T-helper 1 cell treated with Interleukin-12 subunit alpha and Interleukin-12 subunit beta and Interleukin-4 antibody, amounts not matched to agents 30 μg/mL and 1 μg/mL, for 36 hours (primary cell): Measurements from ENCODE around the gene KMT5C.
A peak's percentile ranks its signal among the peaks of the same experiment; 100 is the strongest.

Experiments
- H3K27ac Mint-ChIP-seq: one replicate; pipeline ENCODE4 v1.8.0; 2021; ENCODE audit warnings: mild to moderate bottlenecking, mixed read lengths
- H3K27me3 Mint-ChIP-seq: one replicate; pipeline ENCODE4 v1.8.0; 2021; ENCODE audit warnings: low read depth, mixed read lengths
- H3K36me3 Mint-ChIP-seq: one replicate; pipeline ENCODE4 v1.8.0; 2021; ENCODE audit warnings: low read depth, mixed read lengths
- H3K4me1 Mint-ChIP-seq: one replicate; pipeline ENCODE4 v1.8.0; 2021; ENCODE audit warnings: low read depth, mixed read lengths
- H3K4me3 Mint-ChIP-seq: one replicate; pipeline ENCODE4 v1.8.0; 2021; ENCODE audit warnings: mild to moderate bottlenecking, moderate library complexity, mixed read lengths
- H3K9me3 Mint-ChIP-seq: one replicate; pipeline ENCODE4 v1.8.0; 2021; ENCODE audit warnings: mixed read lengths

The KMT5C gene

DNA sequence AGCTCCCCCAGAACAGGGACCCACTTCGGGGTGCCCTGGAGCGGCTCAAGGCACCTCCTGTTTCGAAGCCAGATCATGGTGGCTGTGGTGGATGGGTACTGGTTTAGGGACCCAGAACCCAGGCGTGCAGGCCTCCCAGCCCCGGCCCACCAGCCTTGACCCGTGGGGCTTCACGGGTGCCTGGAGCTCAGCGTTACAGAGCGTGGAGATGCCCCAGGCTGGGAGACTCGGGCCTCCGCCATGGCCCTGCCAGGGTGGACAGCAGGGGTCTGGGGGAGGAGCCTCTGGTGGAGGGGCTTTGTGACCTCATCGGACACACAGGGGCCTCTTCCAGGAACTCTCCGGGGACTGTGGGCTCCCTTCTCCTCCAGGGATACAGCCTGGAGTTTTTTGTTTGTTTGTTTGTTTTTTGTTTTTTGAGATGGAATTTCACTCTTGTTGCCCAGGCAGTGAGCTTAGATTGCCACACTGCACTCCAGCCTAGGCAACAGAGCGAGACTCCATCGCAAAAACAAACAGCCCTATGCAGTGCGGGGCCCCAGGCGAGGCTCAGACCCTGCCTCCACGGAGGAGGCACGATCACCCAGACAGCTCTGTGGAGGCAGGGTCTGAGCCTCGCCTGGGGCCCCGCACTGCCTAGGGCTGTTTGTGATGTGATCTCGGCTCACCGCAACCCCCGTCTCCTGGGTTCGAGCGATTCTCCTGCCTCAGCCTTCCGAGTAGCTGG, 23.5 kb downstream of the KMT5C start, which contains the start of gene GARIN5B:
Gene GARIN5B, minus strand, starts transcription at position 271 of the 727 bp plus-strand sequence. Its CDS starts 194 bp downstream, at position 77.
- H3K27ac Mint-ChIP-seq, result no peak within 1 kb of the TSS
- no peak within 1 kb of the TSS for H3K4me3 Mint-ChIP-seq
- peaks cover 10% of the 10 kb centered on the region for H3K27me3 Mint-ChIP-seq
- no peaks in the 10 kb centered on the region for H3K36me3 Mint-ChIP-seq
- H3K4me1 Mint-ChIP-seq, result no peaks in the 10 kb centered on the region
- H3K9me3 Mint-ChIP-seq, result no peaks in the 10 kb centered on the region

- H3K36me3 Mint-ChIP-seq, result no peaks in the 10 kb centered on the region
- H3K27ac Mint-ChIP-seq, result no peak overlapping the region
- no peaks in the 10 kb centered on the region for H3K9me3 Mint-ChIP-seq
- no peak overlapping the region for H3K4me3 Mint-ChIP-seq
- peaks cover 2% of the 10 kb centered on the region for H3K4me1 Mint-ChIP-seq
- peaks cover 16% of the 10 kb centered on the region for H3K27me3 Mint-ChIP-seq
These were observed 25.6 kb downstream of the KMT5C start for GRCh38 chr19:55365245-55365644.

- H3K36me3 Mint-ChIP-seq, result no peaks in the 10 kb centered on the region
- H3K4me1 Mint-ChIP-seq, result peaks cover 2% of the 10 kb centered on the region
- no peak overlapping the region for H3K4me3 Mint-ChIP-seq
- H3K27me3 Mint-ChIP-seq, result peaks cover 23% of the 10 kb centered on the region
- no peak overlapping the region for H3K27ac Mint-ChIP-seq
- no peaks in the 10 kb centered on the region for H3K9me3 Mint-ChIP-seq
These were observed 26.3 kb downstream of the KMT5C start for GRCh38 chr19:55365964-55366363.

DNA sequence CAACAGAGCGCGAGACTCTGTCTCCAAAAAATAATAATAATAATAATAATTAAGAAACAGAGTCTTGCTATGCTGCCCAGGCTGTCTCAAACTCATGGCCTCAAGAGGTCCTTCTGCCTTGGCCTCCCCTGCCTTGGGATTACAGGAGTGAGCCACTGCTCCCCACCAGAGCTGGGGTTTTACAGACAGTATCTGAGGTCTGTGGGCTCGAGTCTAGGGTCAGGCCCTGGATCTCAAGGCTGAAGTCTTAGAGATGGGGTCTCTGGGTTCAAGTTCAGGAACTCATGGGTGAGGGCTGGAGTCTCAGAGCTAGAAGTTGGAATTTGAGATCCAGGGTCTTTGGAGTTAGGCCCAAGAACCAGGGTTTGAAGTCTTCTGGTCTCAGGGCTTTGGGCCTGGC, 27.1 kb downstream of the KMT5C start:
- Mint-ChIP-seq H3K4me1 (peaks cover 2% of the 10 kb centered on the region), H3K4me3 (no peak overlapping the region), H3K36me3 (no peaks in the 10 kb centered on the region), H3K9me3 (no peaks in the 10 kb centered on the region), H3K27me3 (peaks cover 31% of the 10 kb centered on the region), H3K27ac (no peak overlapping the region)

DNA sequence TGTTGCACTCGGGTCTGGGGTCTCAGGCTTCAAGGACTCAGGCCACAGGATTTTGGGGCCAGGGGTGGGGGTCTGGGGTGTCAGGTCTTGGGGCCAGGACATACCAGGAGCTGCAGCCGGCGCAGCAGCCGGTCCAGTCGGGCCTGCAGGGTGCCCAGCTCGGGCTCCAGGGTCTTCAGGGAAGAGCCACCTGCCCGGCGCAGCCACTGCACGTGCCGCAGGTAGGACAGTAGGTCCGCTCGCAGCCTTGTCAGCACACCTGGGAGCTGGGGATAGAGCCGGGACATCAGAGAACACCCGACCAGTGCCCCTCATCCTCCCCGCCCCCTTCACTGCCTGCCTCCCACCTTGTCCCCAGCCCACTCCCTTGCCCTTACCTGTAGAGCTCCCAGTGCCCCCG, 28.4 kb downstream of the KMT5C start:
- Mint-ChIP-seq H3K9me3 (no peaks in the 10 kb centered on the region), H3K27ac (no peak overlapping the region), H3K4me3 (no peak overlapping the region), H3K27me3 (peaks cover 39% of the 10 kb centered on the region), H3K4me1 (peaks cover 5% of the 10 kb centered on the region), H3K36me3 (no peaks in the 10 kb centered on the region)

DNA sequence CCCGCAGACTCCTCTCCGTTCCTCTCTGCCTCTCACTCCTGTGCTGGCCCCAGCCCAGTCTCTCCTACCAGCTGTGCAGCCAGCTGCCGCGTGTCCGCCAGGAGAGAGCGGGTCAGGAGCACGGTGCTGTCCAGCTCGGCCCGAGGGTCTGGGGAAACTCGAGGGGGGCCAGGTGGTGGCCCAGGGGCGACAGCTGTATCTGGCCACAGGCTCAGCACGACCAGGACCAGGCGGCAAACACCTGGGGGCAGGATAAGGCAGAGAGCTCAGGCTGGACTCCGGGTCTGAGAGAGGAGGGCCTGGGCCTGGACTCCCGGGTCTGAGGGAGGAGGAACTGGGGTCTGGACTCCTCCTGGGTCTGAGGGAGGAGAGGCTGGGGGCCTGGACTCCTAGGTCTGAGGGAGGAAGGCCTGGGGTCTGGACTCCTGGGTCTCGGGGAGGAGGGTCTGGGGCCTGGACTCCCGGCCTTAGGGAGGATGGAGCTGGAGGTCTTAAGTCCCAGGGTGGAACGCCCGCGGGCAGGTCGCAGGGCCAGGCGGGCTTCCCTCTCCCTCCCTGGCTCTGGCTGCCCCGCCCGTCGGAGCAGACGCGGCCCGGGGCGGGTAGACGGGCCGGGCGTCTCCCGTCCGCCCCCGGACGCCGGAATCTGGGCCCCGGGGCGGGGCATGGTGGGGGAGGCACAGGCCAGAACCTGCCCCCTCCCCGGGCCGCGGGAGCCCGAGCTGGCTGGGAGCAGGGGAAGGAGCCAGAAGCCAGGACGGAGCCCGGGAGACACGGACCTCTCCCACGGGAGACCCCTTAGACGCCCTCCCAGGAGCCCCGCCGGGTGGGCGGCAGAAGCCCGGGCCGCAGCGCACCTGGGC, 29.3 kb downstream of the KMT5C start:
- H3K4me1 Mint-ChIP-seq, result peaks cover 5% of the 10 kb centered on the region
- H3K36me3 Mint-ChIP-seq, result peaks cover 2% of the 10 kb centered on the region
- H3K9me3 Mint-ChIP-seq, result no peaks in the 10 kb centered on the region
- H3K27me3 Mint-ChIP-seq, result peaks cover 44% of the 10 kb centered on the region
- no peak overlapping the region for H3K27ac Mint-ChIP-seq
- no peak overlapping the region for H3K4me3 Mint-ChIP-seq

DNA sequence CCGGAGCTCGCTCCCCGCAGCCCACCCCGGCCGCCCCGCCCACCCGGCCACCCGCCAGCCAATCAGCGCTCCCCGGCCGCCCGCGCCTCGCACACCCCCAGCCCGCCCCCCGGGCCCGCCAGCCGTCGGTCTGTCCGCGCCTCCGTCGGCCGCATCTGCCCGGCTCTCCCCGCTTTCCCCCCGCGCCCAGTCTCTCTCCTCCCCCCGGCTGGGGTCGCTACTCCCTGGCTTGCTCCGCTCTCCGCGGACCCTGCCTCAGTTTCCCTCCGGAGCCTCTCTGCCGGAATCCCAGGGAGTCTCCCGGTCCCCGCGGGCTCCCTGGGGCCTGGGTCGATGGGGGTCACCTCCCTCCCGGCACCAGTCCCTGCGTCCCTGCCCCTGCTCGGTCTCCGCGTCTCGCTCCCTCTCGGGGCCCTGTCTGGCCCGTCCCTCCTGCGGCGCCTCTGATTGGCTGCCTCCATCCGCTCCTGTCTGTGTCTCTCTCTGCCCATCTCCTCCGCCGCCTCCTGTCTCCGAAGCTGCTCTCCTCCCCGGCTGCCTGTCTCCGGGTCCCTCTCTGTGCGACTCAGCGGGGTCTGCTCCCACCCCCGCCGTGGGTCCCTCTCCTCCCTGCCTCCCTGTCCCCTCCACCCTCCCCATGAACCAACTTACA, 30.1 kb downstream of the KMT5C start:
- Mint-ChIP-seq H3K4me3 (peak overlapping the region; percentile 74), H3K9me3 (no peaks in the 10 kb centered on the region), H3K27me3 (peaks cover 45% of the 10 kb centered on the region), H3K27ac (no peak overlapping the region), H3K4me1 (peaks cover 5% of the 10 kb centered on the region), H3K36me3 (peaks cover 2% of the 10 kb centered on the region)

DNA sequence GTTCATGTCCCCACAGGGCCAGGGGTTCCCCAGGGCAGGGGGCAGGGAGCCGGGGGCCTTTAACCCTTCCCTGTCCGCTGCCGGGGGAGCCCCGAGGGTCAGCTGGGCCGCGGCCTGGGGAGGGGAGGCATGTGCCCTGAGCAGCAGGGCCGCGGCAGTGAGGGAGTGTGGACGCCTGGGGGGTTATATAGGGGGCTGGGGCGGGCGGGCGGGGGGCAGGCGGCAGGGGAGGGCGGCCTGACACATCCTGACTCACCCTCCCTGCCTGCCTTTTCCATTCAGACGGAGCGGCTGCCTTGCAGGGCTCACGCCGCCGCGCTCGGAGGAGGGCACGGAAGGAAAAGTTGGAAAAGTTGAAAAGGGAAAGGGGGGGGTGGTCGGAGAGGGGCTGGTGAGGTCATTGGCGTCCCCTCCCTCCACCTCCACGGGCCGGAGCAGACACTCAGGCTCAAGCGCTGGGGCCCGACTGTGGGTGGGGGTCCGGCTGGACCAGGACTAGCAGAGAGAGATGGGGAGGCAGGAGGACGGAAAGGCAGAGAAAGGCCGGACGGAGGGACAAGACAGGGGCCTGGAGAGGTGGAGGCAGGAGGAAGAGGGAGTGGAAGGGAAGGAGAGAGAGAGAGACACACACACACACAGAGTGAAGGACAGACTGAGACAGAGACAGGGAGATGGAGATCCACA, 30.8 kb downstream of the KMT5C start, which contains the start of gene IL11:
Gene IL11, minus strand, starts transcription at position 159 of the 684 bp plus-strand sequence. Its CDS starts 153 bp downstream, at position 6.
- peaks cover 2% of the 10 kb centered on the region for H3K36me3 Mint-ChIP-seq
- peak within 1 kb of the TSS; percentile 21 for H3K27ac Mint-ChIP-seq
- H3K4me3 Mint-ChIP-seq, result peak within 1 kb of the TSS; percentile 74
- no peaks in the 10 kb centered on the region for H3K9me3 Mint-ChIP-seq
- peaks cover 45% of the 10 kb centered on the region for H3K27me3 Mint-ChIP-seq
- peaks cover 5% of the 10 kb centered on the region for H3K4me1 Mint-ChIP-seq

DNA sequence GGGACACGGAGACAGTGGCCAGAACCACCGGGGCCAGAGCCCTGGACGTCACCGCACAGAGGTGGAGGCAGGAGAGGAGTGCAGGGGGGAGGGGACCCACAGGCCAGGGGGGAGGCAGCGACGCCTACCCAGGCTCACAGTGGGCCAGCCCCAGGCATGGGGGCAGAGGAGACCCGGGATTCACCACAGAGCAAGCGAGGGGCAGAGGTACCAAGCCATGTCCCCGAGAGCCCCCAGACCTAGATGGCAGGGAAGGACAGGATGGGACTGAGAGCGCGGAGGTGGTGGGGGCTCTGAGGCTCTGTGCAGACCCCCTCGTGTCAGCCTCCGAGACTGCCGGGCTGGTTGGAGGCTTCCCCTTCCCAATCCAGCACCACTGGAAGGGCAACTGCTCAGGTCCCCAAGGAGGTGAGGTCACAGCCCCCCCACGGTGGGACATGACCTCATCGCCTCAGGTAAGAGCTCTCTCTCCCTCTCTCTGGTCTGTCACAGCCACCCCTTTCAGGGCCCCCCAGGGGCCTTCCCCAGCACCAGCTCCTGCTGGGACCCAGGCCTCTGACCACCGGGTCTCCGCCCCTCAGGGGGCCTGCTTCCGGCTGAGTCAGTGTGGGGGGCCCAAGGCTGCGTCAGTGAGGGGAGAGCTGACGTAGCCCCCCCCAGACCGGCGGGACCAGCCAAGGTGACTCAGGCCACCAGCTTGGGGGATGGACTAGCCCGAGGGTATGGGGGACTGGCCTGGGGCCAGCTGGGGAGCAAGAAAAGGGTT, 32.8 kb downstream of the KMT5C start:
- peaks cover 2% of the 10 kb centered on the region for H3K36me3 Mint-ChIP-seq
- peaks cover 5% of the 10 kb centered on the region for H3K4me1 Mint-ChIP-seq
- H3K27ac Mint-ChIP-seq, result no peak overlapping the region
- no peaks in the 10 kb centered on the region for H3K9me3 Mint-ChIP-seq
- peaks cover 48% of the 10 kb centered on the region for H3K27me3 Mint-ChIP-seq
- no peak overlapping the region for H3K4me3 Mint-ChIP-seq

DNA sequence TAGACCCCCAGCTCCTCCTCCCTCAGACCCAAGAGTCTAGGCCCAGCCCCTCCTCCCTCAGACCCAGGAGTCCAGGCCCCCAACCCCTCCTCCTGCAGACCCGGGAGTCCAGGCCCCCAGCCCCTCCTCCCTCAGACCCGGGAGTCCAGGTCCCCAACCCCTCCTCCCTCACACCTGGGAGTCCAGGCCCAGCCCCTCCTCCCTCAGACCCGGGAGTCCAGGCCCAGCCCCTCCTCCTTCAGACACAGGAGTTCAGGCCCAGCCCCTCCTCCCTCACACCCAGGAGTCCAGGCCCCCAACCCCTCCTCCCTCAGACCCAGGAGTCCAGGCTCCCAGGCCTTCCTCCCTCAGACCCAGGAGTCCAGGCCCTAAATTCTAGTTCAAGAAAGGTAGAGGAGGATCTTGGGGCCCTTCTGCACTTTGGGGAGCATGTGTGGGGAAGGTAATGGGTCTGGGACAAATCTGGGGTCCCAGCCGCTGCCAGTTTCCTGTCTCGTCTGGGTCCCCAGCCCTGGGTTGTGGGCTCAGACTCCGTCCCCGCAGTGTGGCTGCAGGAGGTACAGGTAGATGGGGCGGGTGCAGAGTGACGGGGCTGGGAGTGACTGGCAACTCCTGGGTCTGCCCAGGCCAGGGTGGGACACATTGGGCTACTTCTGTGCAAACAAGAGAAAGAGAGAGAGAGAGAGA, 33.8 kb downstream of the KMT5C start:
- H3K9me3 Mint-ChIP-seq, result no peaks in the 10 kb centered on the region
- no peak overlapping the region for H3K27ac Mint-ChIP-seq
- H3K4me3 Mint-ChIP-seq, result no peak overlapping the region
- H3K27me3 Mint-ChIP-seq, result peaks cover 43% of the 10 kb centered on the region
- peaks cover 2% of the 10 kb centered on the region for H3K36me3 Mint-ChIP-seq
- H3K4me1 Mint-ChIP-seq, result peaks cover 5% of the 10 kb centered on the region

DNA sequence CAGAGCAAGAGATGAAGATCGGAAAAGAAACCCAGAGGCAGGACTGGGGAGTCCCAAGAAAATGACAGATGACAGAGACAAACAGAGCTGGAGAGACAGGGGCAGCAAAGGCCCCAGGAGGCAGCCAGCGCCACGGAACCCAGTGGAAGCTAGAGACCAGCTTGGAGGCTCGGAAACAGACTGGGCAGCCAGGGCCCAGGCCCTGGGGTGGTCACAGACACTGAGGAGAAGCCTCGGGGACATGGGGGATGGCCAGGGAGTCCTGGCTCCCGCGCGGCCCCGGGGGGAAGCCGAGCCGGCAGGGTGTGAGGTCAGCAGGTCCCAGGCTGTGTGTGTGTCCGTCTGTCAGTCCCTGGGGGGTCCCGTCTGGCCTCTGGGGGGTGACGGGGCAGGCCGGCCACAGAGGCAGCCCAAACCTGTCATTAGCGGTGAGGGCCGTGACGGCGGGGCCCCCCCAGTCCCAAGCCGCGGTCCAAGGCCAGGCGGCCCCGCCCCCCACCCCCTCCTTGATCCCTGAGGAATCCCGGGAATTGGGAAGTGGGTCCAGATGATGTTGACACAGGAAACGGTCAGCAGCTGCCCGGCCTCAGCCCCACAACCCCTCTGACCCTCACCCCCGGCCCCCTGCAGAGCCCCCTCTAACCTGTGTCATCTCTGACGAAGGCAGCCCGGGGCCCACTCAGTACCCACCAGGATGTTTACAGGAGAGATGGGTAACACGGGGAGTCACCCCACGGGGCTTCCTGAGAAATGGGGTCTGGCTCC, 34.5 kb downstream of the KMT5C start:
- no peaks in the 10 kb centered on the region for H3K9me3 Mint-ChIP-seq
- peaks cover 5% of the 10 kb centered on the region for H3K4me1 Mint-ChIP-seq
- peaks cover 2% of the 10 kb centered on the region for H3K36me3 Mint-ChIP-seq
- no peak overlapping the region for H3K27ac Mint-ChIP-seq
- no peak overlapping the region for H3K4me3 Mint-ChIP-seq
- H3K27me3 Mint-ChIP-seq, result peaks cover 43% of the 10 kb centered on the region

DNA sequence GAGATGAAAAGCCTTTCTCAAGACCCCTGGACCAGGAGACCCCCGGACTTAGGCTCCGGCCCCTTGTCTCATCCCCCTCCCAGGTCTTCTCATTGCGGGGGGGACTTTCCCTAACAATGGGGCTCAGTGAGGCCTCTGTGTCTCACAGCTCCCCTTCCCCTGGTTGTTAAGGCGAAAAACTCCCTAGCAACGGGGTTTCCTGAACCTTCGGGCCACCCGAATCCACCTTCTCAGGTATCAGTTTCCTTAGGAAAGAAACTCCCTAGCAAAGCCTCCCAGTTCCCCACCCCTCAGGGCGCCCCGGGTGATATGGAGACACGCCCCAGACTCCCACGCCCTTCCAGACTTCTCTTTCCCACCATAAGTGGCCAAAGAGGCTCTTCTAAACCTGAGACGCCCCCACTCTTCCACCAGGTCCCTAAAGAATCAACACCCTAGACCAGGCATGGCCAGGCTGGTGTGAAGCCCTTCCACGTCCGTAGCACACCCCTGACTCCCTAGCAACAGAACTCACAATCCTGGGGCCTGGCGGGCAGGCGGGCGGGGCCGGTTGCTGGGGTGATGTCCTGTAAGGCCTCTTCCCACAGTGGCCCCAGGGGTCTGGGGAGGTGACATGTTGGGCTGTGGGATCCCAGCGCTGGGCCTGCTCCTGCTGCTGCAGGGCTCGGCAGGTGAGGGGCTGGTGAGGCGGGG, 36.7 kb downstream of the KMT5C start, which contains the start of gene TMEM190:
Gene TMEM190, plus strand, starts transcription at position 586 of the 693 bp plus-strand sequence. Its CDS starts 28 bp downstream, at position 614.
- Mint-ChIP-seq H3K27ac (no peak within 1 kb of the TSS), H3K27me3 (peaks cover 26% of the 10 kb centered on the region), H3K4me1 (peaks cover 6% of the 10 kb centered on the region), H3K9me3 (no peaks in the 10 kb centered on the region), H3K4me3 (no peak within 1 kb of the TSS), H3K36me3 (peaks cover 2% of the 10 kb centered on the region)
